Chondrocyte (in vitro differentiated cells): ENCODE measurements around the gene MRPL3. TPM values are rescaled to one million over a fixed set of nuclear protein-coding genes. Genes with fewer than 3 reads are reported as not detected.

ENCODE experiments used
- DNase-seq: peaks from one replicate; pipeline ENCODE4 v3.0.0; 2021; ENCODE audit warnings: mixed read lengths, low spot score
- H3K27ac Mint-ChIP-seq: one replicate; pipeline ENCODE4 v1.8.0; 2021; ENCODE audit warnings: mild to moderate bottlenecking, moderate library complexity, mixed read lengths; ENCODE audit not compliant: unreplicated experiment
- H3K27me3 Mint-ChIP-seq: 2 replicates; pipeline ENCODE4 v1.8.0; 2021; ENCODE audit warnings: low read depth, mixed read lengths
- H3K36me3 Mint-ChIP-seq: 2 replicates; pipeline ENCODE4 v1.8.0; 2021; ENCODE audit warnings: low read depth, mixed read lengths
- H3K4me1 Mint-ChIP-seq: 2 replicates; pipeline ENCODE4 v1.8.0; 2021; ENCODE audit warnings: low read depth, mild to moderate bottlenecking, mixed read lengths
- H3K4me3 Mint-ChIP-seq: one replicate; pipeline ENCODE4 v1.8.0; 2021; ENCODE audit warnings: mild to moderate bottlenecking, moderate library complexity, mixed read lengths; ENCODE audit not compliant: unreplicated experiment
- H3K9me3 Mint-ChIP-seq: 2 replicates; pipeline ENCODE4 v1.8.0; 2021; ENCODE audit warnings: low read depth, mixed read lengths
- CTCF ChIP-seq: fragments of 200-600 bp; sonication (generic); IDR thresholded peaks from 2 replicates; pipeline ENCODE4 v1.5.0; 2021; ENCODE audit warnings: antibody characterized with exemption, mild to moderate bottlenecking, moderate library complexity
- total RNA-seq: library from RNA; stranded (reverse); gene quantifications from 3 replicates; pipeline ENCODE4 v1.2.1, GENCODE V29; 2021

Gene MRPL3
- total RNA-seq, 1 donor from 2014 or later, result 58.0 TPM

DNA sequence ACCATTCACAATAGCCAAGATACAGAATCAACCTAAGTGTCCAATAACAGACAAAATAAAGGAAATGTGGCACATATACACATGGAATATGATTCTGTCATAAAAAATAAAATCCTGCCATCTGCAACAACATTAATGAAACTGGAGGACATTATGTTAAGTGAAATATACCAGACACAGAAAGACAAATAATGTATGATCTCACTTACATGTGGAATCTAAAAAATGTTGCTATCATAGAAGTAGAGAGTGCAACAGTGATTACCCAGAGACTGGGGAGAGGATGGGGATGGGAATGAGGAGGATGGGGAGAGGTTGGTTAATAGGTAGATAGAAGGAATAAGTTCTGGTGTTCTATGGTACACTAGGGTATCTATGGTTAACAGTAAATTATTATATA, 28.7 kb downstream of the MRPL3 start:
- Mint-ChIP-seq H3K27me3 (no peaks in the 10 kb centered on the region), H3K9me3 (no peaks in the 10 kb centered on the region), H3K36me3 (peaks cover 11% of the 10 kb centered on the region), H3K4me1 (peaks cover 5% of the 10 kb centered on the region), H3K4me3 (no peak overlapping the region), H3K27ac (peak overlapping the region; percentile 52)
- TF ChIP-seq CTCF, result no peak
- DNase-seq, result no peak

- H3K27me3 Mint-ChIP-seq, result no peaks in the 10 kb centered on the region
- H3K9me3 Mint-ChIP-seq, result no peaks in the 10 kb centered on the region
- peaks cover 5% of the 10 kb centered on the region for H3K4me1 Mint-ChIP-seq
- no peak for DNase-seq
- peaks cover 17% of the 10 kb centered on the region for H3K36me3 Mint-ChIP-seq
- TF ChIP-seq CTCF, result no peak
- H3K4me3 Mint-ChIP-seq, result no peak overlapping the region
- no peak overlapping the region for H3K27ac Mint-ChIP-seq
Observed at GRCh38 chr3:131470377-131470776, 32.4 kb downstream of the MRPL3 start.

GRCh38 chr3:131458653-131459052, 44.1 kb downstream of the MRPL3 start:
- no peak for TF ChIP-seq CTCF
- H3K9me3 Mint-ChIP-seq, result no peaks in the 10 kb centered on the region
- H3K4me3 Mint-ChIP-seq, result no peak overlapping the region
- peaks cover 19% of the 10 kb centered on the region for H3K36me3 Mint-ChIP-seq
- DNase-seq, result no peak
- no peaks in the 10 kb centered on the region for H3K4me1 Mint-ChIP-seq
- H3K27ac Mint-ChIP-seq, result no peak overlapping the region
- no peaks in the 10 kb centered on the region for H3K27me3 Mint-ChIP-seq

DNA sequence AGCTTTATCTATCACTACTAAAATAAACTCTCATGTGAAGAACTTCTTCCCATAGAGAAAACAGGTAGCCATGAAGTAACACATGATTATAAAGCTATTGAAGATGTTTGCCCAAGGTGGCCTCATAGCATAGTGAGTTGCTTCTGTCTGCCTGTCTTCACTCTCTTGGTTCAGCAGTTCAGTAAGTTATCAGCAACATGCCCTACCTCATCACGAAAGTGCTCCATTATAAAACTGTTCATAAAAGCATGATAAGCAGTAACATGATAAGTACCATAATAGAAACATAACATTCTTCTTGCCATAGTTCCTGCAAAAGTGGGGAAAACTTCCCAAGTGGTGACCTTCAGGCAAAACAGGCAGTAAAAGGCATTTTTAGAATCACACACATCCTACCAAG, 45.6 kb downstream of the MRPL3 start:
- no peaks in the 10 kb centered on the region for H3K27me3 Mint-ChIP-seq
- DNase-seq, result no peak
- no peaks in the 10 kb centered on the region for H3K4me1 Mint-ChIP-seq
- no peak overlapping the region for H3K4me3 Mint-ChIP-seq
- no peak overlapping the region for H3K27ac Mint-ChIP-seq
- TF ChIP-seq CTCF, result no peak
- peaks cover 13% of the 10 kb centered on the region for H3K36me3 Mint-ChIP-seq
- H3K9me3 Mint-ChIP-seq, result no peaks in the 10 kb centered on the region

GRCh38 chr3:131454501-131454900, 48.3 kb downstream of the MRPL3 start:
- no peak overlapping the region for H3K27ac Mint-ChIP-seq
- TF ChIP-seq CTCF, result no peak
- DNase-seq, result no peak
- peaks cover under 1% of the 10 kb centered on the region for H3K36me3 Mint-ChIP-seq
- H3K9me3 Mint-ChIP-seq, result peaks cover 3% of the 10 kb centered on the region
- H3K4me1 Mint-ChIP-seq, result no peaks in the 10 kb centered on the region
- H3K27me3 Mint-ChIP-seq, result no peaks in the 10 kb centered on the region
- H3K4me3 Mint-ChIP-seq, result no peak overlapping the region
